Stimulated activated CD4-positive, alpha-beta T cell treated with anti-CD3 and anti-CD28 coated beads, Interleukin-4, amount 100 ng/mL, for 4 hours (primary cell): ENCODE data around the gene DDX6.
"Not testable (repeated sequence)": the region's sequence is repeated elsewhere in the genome, so short reads cannot be mapped to it uniquely, and the experiment has no call there.

Source experiments
- DNase-seq, 2 experiments: peaks; one replicate each; pipeline ENCODE4 v3.0.0-alpha.2; 2020

DDX6 gene

DNA sequence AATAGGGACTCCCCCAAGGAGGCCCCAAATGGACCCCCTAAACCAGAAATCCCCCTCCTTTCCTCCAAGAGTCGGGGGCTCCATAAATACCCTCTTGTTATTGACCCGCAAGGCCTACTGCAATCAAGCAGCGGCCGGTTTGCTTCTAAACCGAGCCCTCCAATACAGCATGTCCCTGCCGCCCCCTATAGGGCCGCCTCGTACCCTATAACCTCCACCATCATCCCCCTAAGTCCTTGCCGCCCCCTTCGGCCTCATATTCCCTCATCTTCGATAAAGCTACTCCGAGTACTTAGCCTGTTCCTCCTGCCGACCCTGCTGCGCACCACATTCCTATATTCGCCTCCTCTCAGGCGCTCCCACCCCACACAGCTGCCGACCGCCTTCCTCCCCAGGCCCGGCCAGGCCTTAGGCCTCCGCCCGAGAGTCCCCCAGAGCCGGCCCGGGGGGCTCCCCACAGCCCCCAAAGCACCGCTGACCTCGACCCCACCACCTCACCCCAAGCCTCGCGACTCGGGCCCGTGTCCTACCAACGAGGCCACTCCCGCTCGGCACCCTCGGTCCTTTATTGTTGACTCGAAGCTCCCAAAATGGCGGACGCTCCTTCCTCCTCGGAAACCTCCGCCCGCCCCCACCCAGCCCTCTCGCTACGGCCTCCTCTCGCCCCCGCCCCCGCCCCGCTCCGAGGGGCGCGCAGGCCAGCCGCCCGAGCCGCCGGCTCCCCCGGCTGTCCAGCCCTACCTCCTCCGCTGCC, 430 bp downstream of the DDX6 start:
- peak; percentile 44 to 46 for DNase-seq

DNA sequence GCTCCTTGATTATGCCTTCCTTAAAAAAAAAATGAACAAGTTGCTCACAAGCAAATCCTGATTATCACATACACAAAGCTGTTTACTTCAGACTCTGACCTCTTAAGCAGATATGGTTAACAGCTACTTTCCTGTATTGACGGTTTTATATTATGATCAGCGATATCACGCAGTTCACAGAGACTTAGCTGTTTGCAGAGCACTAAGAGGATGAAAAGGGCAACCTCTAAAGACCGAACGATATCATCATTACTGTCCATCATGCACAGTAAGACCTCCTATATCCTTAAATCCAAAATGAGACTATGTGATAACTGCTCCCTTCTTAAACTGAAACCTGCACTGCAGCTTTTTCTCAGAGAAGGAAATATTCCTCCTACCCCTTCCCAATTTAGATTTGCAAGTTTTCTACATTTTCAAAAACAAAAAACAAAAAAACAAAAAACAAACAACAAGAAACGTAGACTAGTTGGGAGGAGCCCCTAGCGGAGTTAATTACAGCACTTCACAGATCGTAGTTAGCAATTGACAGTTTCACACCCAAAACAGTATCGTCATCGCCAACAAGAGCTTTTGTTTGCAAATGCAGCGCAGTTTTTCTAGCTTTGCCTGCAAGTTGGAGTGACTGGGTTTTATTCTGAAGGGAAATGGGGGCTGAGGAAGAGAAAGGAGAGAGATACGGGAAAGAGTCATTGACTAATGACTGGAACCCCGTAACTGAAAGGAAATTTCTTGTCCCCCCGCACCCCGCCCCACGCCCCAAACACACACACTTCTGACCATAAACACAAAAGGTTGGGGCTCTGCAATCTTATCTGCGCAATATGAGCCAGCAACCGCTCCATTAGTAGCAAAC, 1.2 kb downstream of the DDX6 start:
- peak; percentile 10 to 15 for DNase-seq

DNA sequence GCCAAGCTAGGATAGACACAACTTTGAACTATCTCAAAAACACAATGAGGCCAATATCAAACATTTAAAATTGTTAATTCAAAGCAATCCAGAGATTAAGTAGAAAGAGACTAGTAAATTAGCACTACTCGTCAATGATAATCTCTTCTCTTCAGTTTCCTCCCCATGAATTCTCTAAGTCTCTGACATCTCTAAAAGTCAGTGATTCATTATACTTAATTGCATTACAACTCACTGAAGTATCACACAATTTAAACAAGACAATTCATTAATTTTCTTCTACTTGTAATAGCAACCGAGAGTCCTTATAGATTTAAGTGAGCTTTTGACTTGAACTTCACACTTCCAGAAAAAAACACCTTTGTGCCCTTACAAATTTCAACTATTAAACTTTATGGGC, 4.3 kb downstream of the DDX6 start:
- no peak for DNase-seq

DNA sequence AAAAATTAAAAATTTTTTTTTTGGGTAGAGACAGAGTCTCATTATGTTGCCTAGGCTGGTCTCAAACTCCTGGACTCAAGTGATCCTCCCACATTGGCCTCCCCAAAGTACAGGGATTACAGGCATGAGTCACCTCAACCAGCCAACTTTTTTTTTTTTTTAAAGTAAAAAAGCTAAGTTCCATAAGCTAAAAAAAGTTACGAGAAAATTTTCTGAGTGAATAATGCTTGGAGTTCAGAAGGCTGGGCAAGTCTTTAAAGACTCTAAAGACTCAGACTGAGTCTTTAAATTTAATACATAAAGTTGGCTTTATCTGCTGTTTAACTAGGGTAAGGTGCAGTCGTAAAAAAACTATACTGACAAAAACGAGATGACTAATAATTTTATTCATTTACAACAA, 5.6 kb downstream of the DDX6 start:
- peak in 1 of 2 experiments; percentile 15 for DNase-seq

DNA sequence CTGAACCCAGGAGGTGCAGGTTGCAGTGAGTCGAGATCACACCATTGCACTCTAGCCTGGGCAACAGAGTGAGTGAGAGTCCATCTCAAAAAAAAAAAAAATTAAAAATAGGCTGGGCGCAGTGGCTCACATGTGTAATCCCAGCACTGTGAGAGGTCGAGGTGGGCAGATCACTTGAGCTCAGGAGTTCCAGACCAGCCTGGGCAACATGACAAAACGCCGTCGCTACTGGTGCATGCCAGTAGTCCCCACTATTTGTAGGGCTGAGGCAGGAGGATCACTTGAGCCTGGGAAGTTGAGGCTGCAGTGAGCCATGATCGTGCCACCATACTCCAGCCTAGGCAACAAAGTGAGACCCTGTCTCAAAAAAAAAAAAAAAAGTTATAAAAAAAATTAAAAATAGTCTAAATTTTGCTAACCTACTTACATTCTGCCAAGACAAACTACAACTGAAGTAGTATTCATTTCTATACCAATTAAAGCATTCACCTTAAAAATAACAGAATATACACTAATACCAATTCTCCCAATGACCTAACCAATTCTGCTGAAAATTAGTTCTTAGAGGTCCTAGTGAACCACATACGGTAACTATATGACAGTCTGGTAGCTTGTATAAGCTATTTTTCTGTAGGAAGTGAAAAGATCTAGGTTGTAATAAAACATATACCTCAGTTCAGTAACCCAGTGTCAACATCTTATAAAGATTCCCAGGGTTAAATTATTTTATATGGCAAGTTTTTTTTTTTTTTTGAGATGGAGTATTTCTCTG, 7.1 kb downstream of the DDX6 start:
- no peak for DNase-seq

DNA sequence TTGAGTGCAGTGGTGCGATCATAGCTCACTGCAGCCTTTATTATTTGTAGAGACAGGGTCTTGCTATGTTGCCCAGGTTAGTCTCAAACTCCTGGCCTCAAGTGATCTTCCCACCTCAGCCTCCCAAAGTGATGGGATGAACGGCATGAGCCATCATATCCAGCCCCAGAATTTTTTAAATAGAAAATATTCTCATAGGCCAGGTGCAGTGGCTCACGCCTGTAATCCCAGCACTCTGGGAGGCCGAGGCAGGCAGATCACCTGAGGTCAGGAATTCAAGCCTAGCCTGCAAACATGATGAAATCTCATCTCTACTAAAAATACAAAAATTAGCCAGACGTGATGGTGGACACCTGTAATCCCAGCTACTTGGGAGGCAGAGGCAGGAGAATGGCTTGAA, 7.6 kb downstream of the DDX6 start:
- not testable (repeated sequence) for DNase-seq

DNA sequence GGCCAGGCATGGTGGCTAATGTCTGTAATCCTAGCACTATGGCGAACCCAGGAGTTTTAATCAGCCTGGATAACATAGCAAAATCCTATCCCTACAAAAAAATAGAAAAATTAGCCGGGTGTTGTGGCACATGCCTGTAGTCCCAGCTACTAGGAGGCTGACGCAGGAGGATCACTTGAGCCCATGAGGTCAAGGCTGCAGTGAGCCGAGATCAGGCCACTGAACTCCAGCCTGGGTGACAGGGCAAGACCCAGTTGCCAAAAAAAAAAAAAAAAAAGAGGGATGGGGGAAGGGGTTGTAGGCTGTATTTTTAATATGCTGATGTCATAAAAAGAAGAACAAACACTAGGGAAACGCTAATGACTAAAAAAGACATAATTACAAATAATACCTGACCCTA, 12.1 kb downstream of the DDX6 start:
- no peak for DNase-seq

DNA sequence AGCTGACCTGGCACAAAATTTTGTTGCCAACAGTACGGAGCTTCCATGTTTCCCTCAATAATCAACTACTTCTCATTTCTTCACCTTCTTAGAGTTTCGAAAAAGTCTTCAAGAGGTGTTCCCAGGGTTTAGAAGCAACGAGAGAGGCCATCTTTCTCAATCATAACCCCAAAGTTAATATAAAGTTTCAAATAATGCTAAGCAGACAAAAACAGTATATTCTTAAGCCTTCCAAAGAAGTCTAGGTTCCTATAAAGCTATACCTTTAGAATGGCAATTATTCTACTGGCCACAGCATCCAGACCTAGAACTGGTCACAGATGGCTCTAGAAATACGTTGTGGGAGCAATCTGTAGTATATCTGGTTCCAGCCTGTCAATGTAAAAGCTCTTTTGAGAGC, 16.9 kb downstream of the DDX6 start:
- no peak for DNase-seq

DNA sequence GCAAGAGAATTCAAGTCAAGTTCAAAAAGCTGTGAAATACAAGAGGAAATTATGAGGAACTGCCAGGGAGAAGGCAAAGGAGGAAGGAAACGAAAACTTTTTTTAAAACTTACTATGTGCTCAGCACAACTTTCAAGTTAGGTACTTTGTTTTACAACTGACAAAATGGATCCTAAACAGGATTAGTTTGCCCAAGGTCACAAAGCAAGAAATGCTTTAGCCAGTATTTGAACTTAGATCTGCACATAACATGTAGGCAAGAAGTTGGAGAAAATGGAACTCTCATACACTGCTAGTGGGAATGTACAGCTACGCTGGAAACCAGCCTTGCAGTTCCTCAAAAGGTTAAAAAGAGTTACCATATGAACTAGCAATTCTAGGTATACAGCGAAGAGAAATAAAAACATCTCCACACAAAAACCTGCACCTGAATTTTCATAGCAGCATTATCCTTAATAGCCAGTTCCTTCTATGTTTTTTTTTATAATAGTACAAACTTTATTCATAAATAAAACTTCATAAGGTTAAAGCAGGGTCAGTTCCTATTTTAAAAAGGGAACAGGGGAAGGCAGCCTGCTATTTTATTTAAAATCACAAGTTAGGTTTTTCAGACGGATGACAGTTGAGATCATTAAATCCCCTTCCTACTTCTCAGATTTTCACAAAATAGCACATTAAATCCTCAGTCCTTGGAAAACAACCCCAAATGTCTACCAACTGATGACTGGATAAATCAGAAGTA, 19.2 kb downstream of the DDX6 start:
- DNase-seq, result no peak

DNA sequence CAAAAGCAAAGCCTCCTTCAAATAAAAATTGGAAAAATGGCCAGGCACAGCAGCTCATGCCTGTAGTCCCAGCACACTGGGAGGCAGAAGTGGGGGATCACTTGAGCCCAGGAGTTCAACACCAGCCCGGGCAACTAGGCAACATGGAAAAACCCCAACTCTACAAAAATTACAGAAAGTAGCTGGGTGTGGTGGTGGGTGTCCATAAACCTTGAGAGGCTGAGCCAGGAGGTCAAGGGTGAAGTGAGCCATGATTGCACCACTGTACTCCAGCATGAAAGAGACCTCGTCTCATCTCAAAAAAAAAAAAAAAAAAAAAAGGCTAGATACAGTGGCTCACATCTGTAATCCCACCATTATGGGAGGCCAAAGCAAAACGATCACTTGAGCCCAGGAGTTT, 22.3 kb downstream of the DDX6 start:
- DNase-seq, result no peak

DNA sequence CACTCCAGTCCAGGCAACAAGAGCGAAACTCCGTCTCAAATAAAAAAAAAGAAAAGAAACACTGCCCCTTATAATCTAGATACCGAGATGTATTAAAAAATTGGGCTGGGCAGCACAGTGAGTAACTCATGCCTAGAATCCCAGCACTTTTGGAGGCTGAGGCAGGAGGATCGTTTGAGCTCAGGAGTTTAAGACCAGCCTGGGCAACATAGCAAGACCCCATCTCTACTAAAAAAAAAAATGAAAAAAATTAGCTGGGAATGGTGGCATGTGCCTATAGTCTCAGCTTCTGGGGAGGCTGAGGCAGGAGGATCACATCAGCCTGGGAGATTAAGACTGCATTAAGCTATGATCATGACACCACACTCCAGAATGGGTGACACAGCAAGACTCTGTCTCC, 24.9 kb downstream of the DDX6 start:
- no peak for DNase-seq

DNA sequence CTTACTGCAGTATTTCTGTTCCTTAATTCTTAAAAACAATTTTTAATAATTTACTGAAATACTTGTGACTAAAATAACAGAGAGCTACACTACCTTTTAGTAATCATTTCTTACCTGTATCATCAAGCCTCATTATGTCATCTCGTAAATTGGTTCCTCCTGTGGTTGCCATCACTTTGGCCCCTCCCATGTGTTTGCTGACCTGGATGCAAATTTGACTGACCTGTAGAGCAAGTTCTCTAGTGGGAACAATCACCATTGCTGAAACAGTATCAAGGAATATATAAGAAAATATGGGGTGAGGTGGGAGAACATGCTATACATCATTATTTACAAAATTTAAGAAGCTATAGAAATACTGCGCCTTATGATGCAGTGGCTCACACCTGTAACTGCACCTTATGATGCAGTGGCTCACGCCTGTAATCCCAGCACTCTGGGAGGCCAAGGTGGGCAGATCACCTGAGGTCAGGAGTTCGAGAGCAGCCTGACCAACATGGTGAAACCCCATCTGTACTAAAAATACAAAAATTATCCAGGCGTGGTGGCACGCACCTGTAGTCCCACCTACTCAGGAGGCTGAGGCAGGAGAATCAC, 25.8 kb downstream of the DDX6 start:
- not testable (repeated sequence) for DNase-seq

DNA sequence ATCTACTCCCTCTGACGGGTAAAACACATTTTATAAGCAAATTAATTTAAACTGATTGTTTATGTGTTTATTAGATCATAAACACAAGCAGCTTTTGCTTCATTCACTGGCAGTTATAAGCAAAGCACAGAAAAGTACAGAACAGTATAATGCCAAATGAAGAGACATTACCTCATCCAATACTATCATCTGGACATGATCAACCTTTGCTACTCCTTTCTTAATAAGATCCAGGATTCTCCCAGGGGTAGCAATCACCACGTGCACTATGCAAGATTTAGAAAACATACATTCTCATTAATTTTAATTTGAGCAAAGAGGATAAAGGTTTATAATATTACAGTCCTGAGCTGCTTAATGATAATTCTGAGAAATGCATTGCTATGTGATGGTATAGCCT, 27.9 kb downstream of the DDX6 start:
- no peak for DNase-seq

DNA sequence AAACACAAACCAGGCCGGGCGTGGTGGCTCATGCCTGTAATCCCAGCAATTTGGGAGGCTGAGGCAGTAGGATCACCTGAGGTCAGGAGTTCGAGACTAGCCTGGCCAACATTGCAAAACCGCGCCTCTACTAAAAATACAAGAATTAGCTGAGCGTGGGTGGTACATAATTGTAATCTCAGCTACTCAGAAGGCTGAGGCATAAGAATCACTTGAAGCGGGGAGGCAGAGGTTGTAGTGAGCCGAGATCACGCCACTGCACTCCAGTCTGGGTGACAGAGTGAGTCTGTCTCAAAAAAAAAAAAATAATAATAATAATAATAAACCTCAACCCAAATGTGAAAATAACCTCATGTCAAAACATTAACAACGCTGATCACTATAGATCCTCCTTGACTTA, 29.0 kb downstream of the DDX6 start:
- not testable (repeated sequence) for DNase-seq

DNA sequence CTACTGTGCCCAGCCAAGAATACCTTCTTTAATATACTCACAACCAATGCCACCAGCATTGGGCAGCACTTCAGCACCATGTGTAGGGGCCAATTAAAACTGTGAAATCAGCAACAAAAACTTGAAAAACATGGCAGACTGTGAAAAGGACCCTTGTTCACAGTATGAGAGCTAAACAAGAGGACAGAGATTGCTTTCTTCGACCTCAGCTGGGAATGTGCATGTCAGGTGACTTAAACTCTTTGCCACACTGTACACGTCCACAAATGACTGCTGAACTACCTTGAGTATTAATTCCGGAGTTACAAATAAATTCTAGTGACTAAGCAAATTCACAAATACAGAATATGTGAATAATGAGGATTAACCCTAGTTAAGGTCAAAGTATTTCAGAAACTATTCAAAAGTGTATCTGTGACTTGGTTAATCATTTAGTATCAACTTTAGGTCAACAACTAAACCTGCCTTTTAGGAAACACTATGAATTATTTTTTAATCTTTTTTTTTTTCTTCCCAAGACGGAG, 33.0 kb downstream of the DDX6 start:
- DNase-seq, result no peak

DNA sequence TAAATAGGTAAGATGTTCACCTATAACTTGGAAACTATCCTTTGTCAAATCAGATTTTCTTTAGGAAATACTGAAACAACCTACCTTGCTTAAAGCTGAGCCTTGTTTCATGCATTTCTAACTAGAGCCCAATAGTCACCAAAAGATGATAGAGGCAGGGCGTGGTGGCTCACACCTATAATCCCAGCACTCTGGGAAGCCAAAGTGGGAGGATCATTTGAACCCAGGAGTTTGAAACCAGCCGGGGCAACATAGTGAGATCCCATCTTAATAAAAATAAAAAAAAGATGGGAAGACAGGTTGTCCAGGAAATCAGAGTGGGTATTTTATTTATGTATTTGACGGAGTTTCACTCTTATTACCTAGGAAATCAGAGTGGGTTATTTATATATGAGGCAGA, 38.3 kb downstream of the DDX6 start:
- no peak for DNase-seq

DNA sequence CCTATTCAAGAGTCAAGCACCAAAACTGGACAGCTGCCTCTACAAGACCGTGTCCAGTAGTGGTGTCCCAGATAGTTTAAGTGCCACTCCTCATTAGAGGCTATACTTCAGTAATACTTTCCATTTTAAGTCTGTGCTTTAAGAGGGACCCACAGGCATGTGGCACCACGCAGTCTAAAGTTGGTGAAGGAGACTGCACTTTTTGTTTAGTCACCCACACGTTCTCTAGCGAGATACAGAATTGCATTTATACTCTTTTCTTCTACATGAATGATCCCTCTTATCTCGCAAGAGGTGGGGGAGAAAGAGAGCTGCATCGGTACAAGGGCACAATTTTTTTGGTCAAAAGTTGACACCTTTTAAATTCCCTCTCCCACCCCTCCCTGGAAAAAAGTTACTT, 41.5 kb downstream of the DDX6 start:
- no peak for DNase-seq

DNA sequence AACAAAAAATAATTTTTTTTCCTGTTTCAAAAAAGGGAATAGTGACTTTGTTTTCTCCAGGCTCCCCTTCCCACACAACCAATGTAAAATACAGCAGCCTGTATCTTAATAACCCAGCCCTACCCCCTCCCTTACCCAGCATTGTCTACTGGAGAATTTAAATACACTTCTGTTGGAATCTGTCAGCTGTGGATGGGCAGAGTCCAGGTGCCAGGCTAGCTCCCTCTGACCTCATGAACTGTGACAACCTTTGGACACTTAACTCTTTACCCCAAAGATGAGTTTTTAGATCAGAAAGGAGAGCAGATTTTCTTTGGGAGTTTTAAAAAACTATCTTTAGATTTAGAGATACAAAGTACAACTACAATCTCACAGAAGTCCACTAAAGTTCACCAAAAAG, 42.9 kb downstream of the DDX6 start:
- DNase-seq, result no peak

DNA sequence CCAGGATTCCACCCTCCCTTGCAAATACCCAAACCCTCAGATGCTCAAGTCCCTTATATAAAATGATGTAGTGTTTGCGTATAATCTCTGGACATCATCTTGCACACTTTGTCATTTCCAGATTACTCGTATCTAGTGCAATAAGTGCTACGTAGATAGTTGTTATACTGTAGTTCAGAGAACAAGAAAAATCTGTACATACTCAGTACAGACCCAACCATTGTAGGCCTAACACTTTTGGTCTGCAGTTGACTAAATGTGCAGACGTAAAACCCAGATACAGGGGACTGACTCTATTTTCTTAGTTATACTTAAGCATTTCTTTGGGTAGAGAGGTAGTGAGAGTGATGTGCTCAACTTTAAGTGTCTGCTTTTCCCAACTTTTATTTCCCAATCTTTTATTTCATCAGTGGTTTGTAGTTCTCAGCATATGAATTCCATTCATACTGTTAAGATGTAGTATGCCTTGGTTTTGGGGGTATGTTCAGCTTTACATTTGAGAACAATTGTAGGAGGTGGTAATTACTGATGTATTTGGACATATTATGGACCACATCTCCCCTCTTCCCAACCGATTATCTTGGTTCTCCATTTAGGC, 43.9 kb downstream of the DDX6 start:
- DNase-seq, result no peak

DNA sequence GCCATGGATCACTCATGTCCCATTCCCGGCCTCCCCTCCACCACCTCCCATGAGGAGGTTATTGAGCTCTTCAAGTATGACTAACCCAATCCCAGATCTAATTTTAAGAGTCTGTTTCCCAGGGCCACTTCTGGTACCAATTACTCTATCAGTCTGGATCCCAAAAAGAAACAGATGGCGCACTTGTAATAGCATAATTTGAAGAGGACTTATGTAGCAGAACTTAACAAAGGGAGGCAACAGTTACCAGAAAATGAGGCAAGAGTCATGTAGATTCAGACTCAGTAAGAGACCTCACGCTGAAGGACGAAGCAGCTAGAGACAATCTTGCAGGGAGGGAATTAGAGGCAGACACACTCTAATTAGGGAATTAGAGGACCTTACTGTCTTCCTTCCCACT, 46.9 kb downstream of the DDX6 start:
- no peak for DNase-seq

DNA sequence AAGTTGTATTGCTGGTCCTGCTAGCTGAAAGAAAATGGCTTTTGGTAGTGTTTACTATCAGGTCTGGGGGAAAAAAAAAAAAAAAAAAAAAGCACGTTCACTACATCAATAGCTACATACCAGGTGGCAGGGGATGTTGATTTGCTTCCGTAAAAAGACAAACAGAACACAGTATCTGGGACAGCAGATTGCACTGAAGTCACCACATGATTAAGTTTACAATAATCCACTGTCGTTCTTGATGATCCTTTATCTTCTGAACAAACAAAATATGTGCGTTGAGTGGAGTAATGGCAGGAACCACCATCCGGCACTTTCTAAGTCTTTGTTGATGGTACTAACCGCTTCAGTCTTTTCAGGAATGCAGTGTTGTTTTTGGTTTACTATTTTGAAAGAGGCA, 48.7 kb downstream of the DDX6 start:
- DNase-seq, result no peak

DNA sequence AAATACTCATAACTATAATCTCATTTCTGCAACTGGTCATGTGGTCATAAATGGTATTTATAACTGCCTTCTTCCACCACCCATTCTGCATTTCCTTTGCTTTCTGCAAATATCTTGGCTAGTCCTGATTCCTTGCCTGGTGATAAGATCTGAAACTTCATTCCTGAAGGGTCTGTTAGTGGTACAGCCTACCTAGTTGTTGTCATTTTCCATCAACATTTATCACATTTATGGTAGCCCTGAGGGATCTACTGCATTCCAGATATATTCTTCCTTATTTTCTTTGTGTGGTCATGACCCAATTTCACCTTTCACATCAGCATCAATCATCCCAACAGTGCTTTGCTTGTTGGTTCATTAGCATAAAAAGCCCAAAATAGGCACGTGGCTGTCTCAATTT, 50.1 kb downstream of the DDX6 start:
- no peak for DNase-seq
